GM12892 (cell line): ENCODE results near the gene SIVA1.

Experiments
- POLR2A ChIP-seq: IDR thresholded peaks from 2 replicates; pipeline ENCODE4 v1.6.1; 2011; ENCODE audit warnings: low read depth, low read length, control low read depth
- TAF1 ChIP-seq: IDR thresholded peaks from 2 replicates; pipeline ENCODE4 v1.6.1; 2011; ENCODE audit warnings: low read depth, mild to moderate bottlenecking, control low read depth, low read length, borderline replicate concordance

DNA sequence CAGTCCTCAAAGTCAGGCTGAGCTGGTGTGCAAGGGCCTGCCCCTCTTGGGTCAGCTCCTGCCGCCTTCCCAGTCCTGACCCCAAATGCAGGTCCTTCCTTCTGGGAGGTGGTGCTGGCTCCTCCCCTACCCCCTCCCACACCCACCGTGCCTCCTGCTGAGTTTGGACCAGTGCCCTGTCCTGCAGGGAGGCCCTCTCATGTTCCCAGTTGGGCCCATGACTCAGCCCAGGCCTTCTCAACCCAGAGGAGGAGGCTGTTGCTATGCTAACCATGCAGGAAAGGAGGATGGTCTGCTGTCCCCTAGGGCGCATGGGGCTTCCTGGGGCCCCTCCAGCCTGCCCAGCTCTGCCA, 52.4 kb downstream of the SIVA1 start:
- TF ChIP-seq TAF1 (no peak), POLR2A (no peak)
